Neural cell (in vitro differentiated cells): ENCODE data around the gene C6orf136. TPM values are rescaled to one million over a fixed set of nuclear protein-coding genes. Genes with fewer than 3 reads are reported as not detected.

Experiments
- H2AFZ ChIP-seq: fragments of 200-600, 300-800 bp; sonication (generic), shearing (Covaris generic); 2 replicates; pipeline ENCODE4 v1.6.0; 2014; ENCODE audit warnings: low read depth, mild to moderate bottlenecking, antibody characterized with exemption, low read length, moderate library complexity
- H3F3A ChIP-seq: fragments of 200-600 bp; shearing (Covaris generic); 2 replicates; pipeline ENCODE4 v1.6.1; 2016; ENCODE audit warnings: mild to moderate bottlenecking, moderate library complexity, mixed read lengths, antibody characterized with exemption, low read length; ENCODE audit not compliant: insufficient read depth, poor library complexity, severe bottlenecking
- H3K27ac ChIP-seq: fragments of 200-600, 300-800 bp; sonication (generic), shearing (Covaris generic); 2 replicates; pipeline ENCODE4 v1.5.1; 2014; ENCODE audit warnings: mild to moderate bottlenecking, low read length, moderate library complexity
- H3K27me3 ChIP-seq: fragments of 300-800, 200-600 bp; sonication (generic), shearing (Covaris generic); 2 replicates; pipeline ENCODE4 v1.6.0; 2014; ENCODE audit warnings: mild to moderate bottlenecking, low read depth, low read length, moderate library complexity; ENCODE audit not compliant: insufficient read depth
- H3K36me3 ChIP-seq: fragments of 300-800, 200-600 bp; sonication (generic), shearing (Covaris generic); 2 replicates; pipeline ENCODE4 v1.5.1; 2014; ENCODE audit warnings: mild to moderate bottlenecking, antibody characterized with exemption, low read length, moderate library complexity; ENCODE audit not compliant: insufficient read depth
- H3K4me2 ChIP-seq: fragments of 300-800, 200-600 bp; sonication (generic), shearing (Covaris generic); 2 replicates; pipeline ENCODE4 v1.6.0; 2014; ENCODE audit warnings: mild to moderate bottlenecking, low read length
- H3K4me3 ChIP-seq: fragments of 300-800, 200-600 bp; sonication (generic), shearing (Covaris generic); 2 replicates; pipeline ENCODE4 v1.5.1; 2014; ENCODE audit warnings: mild to moderate bottlenecking, low read length, moderate library complexity
- H3K79me2 ChIP-seq: fragments of 200-600 bp; shearing (Covaris generic); replicated peaks from 2 replicates; pipeline ENCODE4 v1.6.0; 2014; ENCODE audit warnings: mild to moderate bottlenecking, low read length, moderate library complexity; ENCODE audit not compliant: insufficient read depth
- H3K9ac ChIP-seq: fragments of 300-800, 200-600 bp; sonication (generic), shearing (Covaris generic); 2 replicates; pipeline ENCODE4 v1.6.1; 2016; ENCODE audit warnings: mild to moderate bottlenecking, low read length, mixed read lengths
- H3K9me2 ChIP-seq: fragments of 200-600 bp; shearing (Covaris generic); 2 replicates; pipeline ENCODE4 v1.6.1; 2016; ENCODE audit warnings: mild to moderate bottlenecking, low read length, mixed read lengths; ENCODE audit not compliant: insufficient read depth
- H3K9me3 ChIP-seq: fragments of 200-600, 300-800 bp; sonication (generic), shearing (Covaris generic); 2 replicates; pipeline ENCODE4 v1.6.1; 2016; ENCODE audit warnings: mild to moderate bottlenecking, mixed run types, low read length, moderate library complexity, mixed read lengths
- H4K20me1 ChIP-seq: fragments of 200-600 bp; shearing (Covaris generic); 2 replicates; pipeline ENCODE4 v1.6.1; 2016; ENCODE audit warnings: mild to moderate bottlenecking, mixed run types; ENCODE audit not compliant: insufficient read depth
- CTCF ChIP-seq: fragments of 450-650 bp; IDR thresholded peaks from 2 replicates; pipeline ENCODE4 v1.5.1; 2014; ENCODE audit warnings: antibody characterized with exemption, mild to moderate bottlenecking, moderate library complexity; ENCODE audit not compliant: poor library complexity, severe bottlenecking
- EP300 ChIP-seq: fragments of 450-650 bp; conservative IDR thresholded peaks from 2 replicates; pipeline ENCODE4 v1.6.1; 2014; ENCODE audit warnings: antibody characterized with exemption, mild to moderate bottlenecking, moderate library complexity; ENCODE audit not compliant: poor library complexity, severe bottlenecking
- EZH2 ChIP-seq: fragments of 200-600, 300-800 bp; shearing (Covaris generic), sonication (generic); IDR thresholded peaks from 2 replicates; pipeline ENCODE4 v1.6.1; 2014; ENCODE audit warnings: antibody characterized with exemption, low read length, borderline replicate concordance, mild to moderate bottlenecking; ENCODE audit not compliant: insufficient read depth, poor library complexity, severe bottlenecking
- MXI1 ChIP-seq: fragments of 450-650 bp; conservative IDR thresholded peaks from 2 replicates; pipeline ENCODE4 v1.6.1; 2014; ENCODE audit warnings: antibody characterized with exemption, mild to moderate bottlenecking; ENCODE audit not compliant: poor library complexity, severe bottlenecking
- POLR2AphosphoS5 ChIP-seq: IDR thresholded peaks from 2 replicates; pipeline ENCODE4 v1.6.1; 2012
- RAD21 ChIP-seq: fragments of 450-650 bp; conservative IDR thresholded peaks from 2 replicates; pipeline ENCODE4 v1.6.1; 2014; ENCODE audit warnings: antibody characterized with exemption, mild to moderate bottlenecking, moderate library complexity
- REST ChIP-seq: IDR thresholded peaks from 2 replicates; pipeline ENCODE4 v1.6.1; 2012; ENCODE audit warnings: borderline replicate concordance
- SMC3 ChIP-seq: fragments of 450-650 bp; conservative IDR thresholded peaks from 2 replicates; pipeline ENCODE4 v1.6.1; 2014; ENCODE audit warnings: antibody characterized with exemption, mild to moderate bottlenecking, moderate library complexity; ENCODE audit not compliant: poor library complexity
- TAF1 ChIP-seq: IDR thresholded peaks from 2 replicates; pipeline ENCODE4 v1.6.1; 2012; ENCODE audit warnings: low read depth
- polyA plus RNA-seq: library from polyadenylated mRNA; depleted of rRNA; stranded (reverse); fragments of >200 nt; gene quantifications from 2 replicates; pipeline ENCODE4 v1.2.3, GENCODE V29; 2014

C6orf136 gene
- polyA plus RNA-seq, 1 donor from 2014 or later: 12.4 TPM

GRCh38 chr6:30651143-30651542 lies 4.2 kb downstream of the C6orf136 start:
- no peaks in the 10 kb centered on the region for H3K9me3 ChIP-seq
- no peaks in the 10 kb centered on the region for H3K27me3 ChIP-seq
- no peak overlapping the region for H3K27ac ChIP-seq
- H3K4me2 ChIP-seq: no peak overlapping the region
- no peaks in the 10 kb centered on the region for H3K36me3 ChIP-seq
- no peak overlapping the region for H3K4me3 ChIP-seq
- H3K79me2 ChIP-seq: peaks cover 16% of the 10 kb centered on the region
- H3F3A ChIP-seq: no peaks in the 10 kb centered on the region
- no peak overlapping the region for H2AFZ ChIP-seq
- no peaks in the 10 kb centered on the region for H3K9me2 ChIP-seq
- H4K20me1 ChIP-seq: no peaks in the 10 kb centered on the region
- TF ChIP-seq REST (no peak), TAF1 (no peak), MXI1 (no peak), SMC3 (no peak), RAD21 (no peak), EZH2 (no peak), CTCF (no peak), POLR2AphosphoS5 (no peak)
- H3K9ac ChIP-seq: no peak overlapping the region

- H3K79me2 ChIP-seq: no peaks in the 10 kb centered on the region
- H3K27me3 ChIP-seq: no peaks in the 10 kb centered on the region
- H3K4me3 ChIP-seq: no peak overlapping the region
- no peak overlapping the region for H2AFZ ChIP-seq
- no peaks in the 10 kb centered on the region for H3K36me3 ChIP-seq
- no peak overlapping the region for H3K4me2 ChIP-seq
- H3K9me3 ChIP-seq: no peaks in the 10 kb centered on the region
- no peaks in the 10 kb centered on the region for H3F3A ChIP-seq
- no peaks in the 10 kb centered on the region for H4K20me1 ChIP-seq
- no peaks in the 10 kb centered on the region for H3K9me2 ChIP-seq
- no peak overlapping the region for H3K9ac ChIP-seq
- TF ChIP-seq MXI1 (no peak), EZH2 (no peak), POLR2AphosphoS5 (no peak), SMC3 (no peak), EP300 (no peak), RAD21 (no peak), TAF1 (no peak), REST (no peak)
- no peak overlapping the region for H3K27ac ChIP-seq
Observed at GRCh38 chr6:30654798-30655742, 8.1 kb downstream of the C6orf136 start.
